Stimulated activated CD8-positive, alpha-beta memory T cell treated with anti-CD3 and anti-CD28 coated beads, Interleukin-15, amount 100 ng/mL, for 1 hour (primary cell): ENCODE measurements around the gene FEM1B.
"Not testable (repeated sequence)": the region's sequence is repeated elsewhere in the genome, so short reads cannot be mapped to it uniquely, and the experiment has no call there.

ENCODE experiments used
- DNase-seq: peaks from one replicate; pipeline ENCODE4 v3.0.0-alpha.2; 2020; ENCODE audit warnings: low read depth

FEM1B gene

DNA sequence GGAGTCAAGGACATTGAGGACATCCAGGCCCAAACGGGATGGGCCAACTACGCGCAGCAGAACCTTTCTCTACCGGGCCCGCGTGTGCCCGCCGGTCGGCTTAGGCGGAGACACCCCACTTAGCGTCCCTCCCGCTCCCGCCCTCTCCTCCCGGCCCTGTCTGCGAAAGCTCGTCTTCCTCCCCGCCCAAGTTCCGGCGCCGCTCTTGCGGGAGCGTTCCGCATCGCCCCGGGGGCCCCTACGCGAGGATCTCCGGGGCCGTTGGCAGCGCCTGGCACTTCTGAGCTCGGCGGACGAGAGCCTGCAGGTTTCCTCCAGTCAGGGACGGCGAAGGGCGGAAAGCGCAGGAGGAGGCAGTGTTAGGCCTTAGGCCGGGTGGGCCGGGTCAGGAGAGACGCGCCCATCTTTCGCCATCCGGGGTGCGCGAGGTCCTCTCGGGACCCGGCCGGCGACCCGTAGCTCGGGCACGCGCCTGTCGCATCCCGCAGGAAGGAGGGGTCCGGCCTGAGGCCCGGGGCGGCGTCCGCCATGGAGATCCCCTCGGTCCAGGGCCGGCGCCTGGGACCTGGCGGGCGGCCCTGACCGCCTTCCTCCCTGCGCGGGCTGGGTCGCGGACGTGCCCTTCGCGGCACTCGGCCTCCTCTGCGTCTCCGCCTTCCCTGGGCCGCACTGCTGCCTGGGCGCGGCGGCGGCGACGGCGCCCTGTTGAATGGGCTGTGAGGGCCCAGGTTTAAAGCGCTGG, at the start of gene FEM1B:
TSS of gene FEM1B (plus strand) at position 143 of the 742 bp plus-strand sequence. CDS start 673 bp downstream, outside the sequence.
- peak; percentile 76 for DNase-seq

DNA sequence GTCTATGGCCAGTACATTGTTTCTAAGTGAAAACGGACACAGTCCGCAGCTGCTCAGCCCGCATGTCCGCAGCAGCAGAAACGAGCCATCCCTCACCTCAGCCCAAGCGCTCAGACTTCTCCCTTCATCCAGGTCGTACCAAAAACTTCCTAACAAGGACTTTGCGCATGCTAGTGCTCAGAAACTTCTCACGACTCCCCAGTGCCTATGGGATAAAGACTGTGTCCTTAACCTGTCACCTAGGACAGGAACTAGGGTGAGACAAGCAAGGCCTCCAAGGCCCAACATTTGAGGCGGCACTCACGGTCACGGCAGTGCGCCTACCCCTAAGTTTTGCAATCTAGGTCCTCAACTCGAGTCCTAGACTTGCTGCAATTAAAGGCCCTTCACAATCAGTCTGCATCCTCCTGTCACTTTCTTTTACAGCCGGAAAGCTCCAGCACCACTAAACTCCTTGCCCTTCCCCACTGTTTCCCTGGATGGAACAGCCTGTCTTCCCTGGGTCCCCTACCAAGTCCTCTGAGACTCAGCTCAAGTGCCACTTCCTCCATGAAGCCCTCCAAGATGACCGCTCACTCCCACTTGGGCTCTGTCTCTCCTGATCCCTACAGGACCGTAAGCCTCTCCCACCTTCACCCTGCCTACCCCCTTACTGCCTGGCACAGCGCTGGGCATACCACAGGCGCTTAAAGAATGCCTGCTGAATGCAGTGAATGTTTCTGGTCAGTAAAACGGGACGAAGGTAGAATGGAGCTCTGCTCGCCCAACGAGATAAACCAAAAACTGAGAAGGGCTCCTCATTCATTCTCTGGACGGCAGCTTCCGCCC, 49.2 kb upstream of the FEM1B start:
- DNase-seq, result no peak

- no peak for DNase-seq
Measured at GRCh38 chr15:68228971-68229385, 48.6 kb upstream of the FEM1B start.

DNA sequence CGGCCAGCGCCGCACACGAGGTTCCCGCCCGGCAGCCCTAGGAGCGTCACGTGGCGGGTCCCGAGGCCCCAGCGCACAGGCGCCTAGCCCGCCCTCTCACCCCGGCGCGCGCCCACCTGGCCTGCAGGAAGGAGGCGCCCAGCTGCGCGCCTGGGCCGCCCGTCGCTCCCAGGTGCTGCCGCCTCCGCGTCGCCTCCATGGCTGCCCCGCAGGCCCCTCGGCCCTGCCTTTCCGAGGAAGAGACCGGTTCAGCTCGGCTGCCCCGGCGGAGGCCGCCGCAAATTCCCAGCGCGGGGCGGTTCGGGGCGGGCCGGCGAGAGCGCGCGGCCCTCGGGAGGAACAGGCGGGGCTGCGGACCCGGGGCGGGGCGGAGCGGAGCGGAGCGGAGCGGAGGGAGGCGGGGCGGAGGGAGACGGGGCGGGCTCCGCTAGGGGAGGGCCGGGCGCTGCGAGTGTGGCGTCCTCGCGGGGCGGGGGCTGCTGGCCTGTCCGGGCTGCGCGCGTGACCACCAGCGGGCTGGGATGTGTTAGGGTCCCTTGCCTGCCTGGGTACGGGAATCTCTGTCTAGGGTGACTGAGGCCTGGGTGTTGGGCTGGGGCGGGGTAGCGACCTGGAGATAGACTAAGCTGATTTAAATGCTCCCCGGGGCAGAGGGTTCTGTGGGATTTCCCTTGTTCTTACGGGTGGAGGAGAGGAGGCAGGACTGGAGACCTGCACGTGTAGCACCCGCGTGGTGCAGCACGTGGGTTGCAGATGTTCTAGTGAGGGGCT, 48.0 kb upstream of the FEM1B start, which contains the start of gene CLN6:
TSS of gene CLN6 (minus strand) at position 343 of the 771 bp plus-strand sequence. CDS start at position 199, 144 bp downstream.
- peak; percentile 51 for DNase-seq

DNA sequence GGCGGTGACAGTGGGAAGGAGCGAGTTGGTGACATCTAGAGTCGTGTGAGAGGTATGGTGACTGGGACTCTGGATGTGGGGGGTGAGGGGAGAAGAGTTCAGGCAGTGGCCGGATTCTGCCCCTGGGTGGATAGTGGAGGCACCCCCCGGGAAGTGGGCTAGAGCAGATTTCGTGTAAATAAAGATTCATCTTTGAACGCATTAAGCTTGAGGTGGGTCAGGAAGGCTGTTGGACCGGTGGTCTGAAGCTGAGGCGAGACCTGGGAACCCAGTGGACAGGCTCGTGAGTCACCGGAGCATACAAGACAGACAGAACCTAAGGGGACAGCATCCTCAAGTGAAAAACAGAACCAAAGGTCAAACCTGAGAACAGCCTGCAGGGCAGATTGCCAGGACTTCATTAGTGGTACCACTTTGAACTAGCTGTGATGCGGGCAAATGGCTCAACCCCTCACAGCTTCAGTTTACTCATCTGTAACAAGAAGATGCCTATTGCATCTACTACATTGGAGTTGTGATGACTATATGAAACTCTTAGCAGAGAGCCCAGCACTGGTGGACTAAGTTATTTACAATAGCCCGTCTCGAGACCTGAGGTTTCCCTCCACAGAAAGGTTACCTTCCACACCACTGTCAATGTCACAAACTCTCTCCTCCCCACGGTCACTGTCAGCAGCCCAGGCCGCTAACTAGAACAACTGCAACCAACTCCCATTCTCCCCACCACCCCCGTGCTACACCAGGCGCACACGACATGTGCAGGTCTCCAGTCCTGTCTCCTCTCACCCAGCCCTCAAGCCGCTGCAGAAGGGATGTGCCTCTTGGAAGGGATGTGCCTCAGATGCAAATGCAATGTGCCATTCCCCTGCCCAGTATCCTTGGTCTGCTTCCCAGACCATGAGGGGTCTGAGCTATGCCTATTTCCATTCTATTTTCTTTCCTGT, 47.1 kb upstream of the FEM1B start:
- DNase-seq, result no peak

GRCh38 chr15:68231102-68231818, 46.3 kb upstream of the FEM1B start:
- DNase-seq, result no peak

DNA sequence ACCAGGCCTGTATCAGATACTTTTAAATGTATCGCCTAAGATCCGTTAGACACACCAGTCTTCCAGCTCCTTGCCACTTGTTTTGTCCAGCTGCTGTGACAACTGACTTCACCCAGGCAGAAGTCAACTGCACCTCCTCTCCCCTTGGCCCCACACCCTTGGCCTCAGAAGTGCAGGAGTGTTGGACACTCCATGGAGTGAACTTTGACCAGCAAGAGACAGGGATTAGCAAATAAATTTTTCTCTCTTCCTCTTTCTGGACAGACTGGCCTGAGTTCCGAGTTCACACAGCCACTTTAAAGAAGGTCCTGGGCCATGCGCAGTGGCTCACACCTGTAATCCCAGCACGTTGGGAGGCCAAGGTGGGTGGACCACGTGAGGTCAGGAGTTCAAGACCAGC, 45.1 kb upstream of the FEM1B start:
- no peak for DNase-seq

DNA sequence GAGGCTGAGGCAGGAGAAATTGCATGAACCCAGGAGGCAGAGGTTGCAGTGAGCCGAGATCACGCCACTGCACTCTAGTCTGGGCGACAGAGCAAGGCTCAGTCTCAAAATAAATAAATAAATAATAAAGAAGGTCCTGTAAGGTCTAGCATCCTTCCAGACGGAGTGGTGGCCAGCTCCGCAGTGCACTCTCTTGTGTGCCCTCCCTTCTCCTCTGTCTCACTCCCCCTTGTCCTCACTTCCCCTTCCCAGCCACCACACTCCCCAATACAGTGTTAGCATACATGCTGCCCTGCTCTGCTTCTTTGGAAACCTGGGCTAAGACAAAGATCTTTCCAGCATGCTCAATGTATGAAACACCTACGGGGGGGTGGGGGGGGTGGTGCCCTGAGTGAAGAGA, 44.6 kb upstream of the FEM1B start:
- DNase-seq, result no peak

- DNase-seq, result no peak
Measured at GRCh38 chr15:68234060-68234459, 43.5 kb upstream of the FEM1B start.

DNA sequence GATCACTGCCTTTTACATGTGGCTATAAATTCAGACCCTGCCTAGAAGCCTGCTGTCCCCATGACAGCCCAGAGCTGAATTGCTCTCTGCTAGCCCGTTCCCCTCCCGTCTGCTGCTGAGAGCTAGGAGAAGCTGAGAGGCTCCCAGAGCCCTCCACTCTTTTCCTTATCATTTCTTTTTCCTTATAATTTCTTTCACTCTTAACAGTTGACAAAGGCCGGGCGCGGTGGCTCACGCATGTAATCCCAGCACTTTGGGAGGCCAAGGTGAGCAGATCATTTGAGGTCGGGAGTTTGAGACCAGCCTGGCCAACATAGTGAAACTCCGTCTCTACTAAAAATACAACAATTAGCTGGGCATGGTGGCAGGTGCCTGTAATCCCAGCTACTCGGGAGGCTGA, 43.0 kb upstream of the FEM1B start:
- not testable (repeated sequence) for DNase-seq

GRCh38 chr15:68235022-68235421, 42.5 kb upstream of the FEM1B start:
- DNase-seq, result no peak

GRCh38 chr15:68239025-68239424, 38.5 kb upstream of the FEM1B start:
- no peak for DNase-seq

- DNase-seq, result no peak
Measured at GRCh38 chr15:68241088-68241935, 36.2 kb upstream of the FEM1B start.

DNA sequence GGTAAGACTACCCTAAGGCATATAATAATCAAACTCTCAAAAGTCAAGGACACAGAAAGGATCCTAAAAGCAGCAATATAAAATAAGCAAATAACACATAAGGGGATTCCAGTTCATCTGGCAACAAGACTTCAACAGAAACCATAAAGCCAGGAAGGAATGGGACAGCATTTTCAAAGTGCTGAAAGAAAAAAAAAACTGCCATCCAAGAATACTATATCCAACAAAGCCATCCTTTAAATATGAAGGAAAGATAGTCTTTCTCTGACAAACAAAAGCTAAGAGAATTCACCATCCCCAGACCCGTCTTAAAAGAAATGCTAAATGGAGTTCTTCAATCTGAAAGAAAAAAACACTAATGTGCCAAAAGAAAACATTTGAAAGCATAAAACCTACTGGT, 33.3 kb upstream of the FEM1B start:
- no peak for DNase-seq

DNA sequence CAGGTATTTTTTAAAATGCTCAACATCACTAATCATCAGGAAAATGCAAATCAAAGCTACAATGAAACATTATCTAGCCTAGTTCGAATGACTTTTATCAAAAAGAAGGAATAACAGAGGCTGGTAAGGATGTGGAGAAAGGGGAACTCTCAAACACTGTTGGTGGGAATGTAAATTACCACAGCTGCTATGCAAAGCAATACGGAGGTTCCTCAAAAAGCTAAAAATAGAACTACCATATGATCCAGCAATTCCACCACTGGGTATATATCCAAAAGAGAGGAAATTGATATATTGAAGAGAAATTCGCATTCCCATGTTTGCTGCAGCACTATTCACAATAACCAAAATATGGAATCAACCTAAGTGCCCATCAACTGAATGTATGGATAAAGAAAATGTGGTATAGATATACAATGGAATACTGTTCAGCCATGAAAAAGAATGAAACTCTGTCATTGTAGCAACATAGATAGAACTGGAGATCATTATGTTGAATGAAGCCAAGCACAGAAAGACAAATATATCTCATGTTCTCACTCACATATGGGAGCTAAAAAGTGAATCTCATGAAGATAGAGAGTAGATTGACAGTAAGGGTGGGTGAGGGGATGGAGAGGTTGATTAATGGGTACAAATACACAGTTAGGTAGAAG, 28.4 kb upstream of the FEM1B start:
- DNase-seq, result no peak

DNA sequence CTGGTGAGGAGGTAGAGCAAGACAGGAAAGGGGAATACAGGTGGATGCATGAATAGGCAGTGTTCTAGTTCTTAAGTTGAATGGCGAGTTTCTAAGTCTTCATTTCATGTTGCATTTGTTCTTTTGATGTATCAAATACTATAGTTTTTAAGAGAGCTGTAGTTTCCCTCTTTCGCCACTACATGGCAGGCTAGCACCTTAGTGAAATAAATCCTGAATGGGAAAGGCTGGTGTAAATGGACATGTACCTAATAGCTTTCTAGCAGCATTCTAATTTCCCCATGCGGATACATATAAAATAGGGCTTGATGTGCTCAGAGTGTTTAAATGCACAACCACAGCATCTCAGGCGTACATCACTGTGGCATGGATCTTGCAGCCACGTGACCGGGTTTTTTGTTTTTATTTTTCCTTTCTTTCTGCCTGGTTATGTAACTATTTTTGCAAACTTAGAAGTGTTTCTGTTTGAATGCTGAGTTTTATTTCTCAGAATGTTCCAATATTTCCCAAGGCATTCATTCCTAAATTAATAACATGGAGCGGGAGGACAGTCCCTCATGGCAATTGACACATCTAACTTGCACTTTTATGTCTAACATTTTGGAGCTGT, 24.5 kb upstream of the FEM1B start:
- DNase-seq, result no peak

GRCh38 chr15:68256675-68257450, 20.7 kb upstream of the FEM1B start:
- no peak for DNase-seq

GRCh38 chr15:68258692-68259091, 18.9 kb upstream of the FEM1B start:
- DNase-seq, result no peak
